GM19193 (cell line): ENCODE measurements around the gene PRTG.

Experiments used
- POLR2A ChIP-seq: IDR thresholded peaks from 4 replicates; pipeline ENCODE4 v1.6.1; 2011; ENCODE audit not compliant: insufficient read depth, insufficient read length; ENCODE audit errors: extremely low read depth

Gene PRTG

GRCh38 chr15:55768670-55769185, 25.8 kb upstream of the PRTG start:
- TF ChIP-seq POLR2A, result no peak

DNA sequence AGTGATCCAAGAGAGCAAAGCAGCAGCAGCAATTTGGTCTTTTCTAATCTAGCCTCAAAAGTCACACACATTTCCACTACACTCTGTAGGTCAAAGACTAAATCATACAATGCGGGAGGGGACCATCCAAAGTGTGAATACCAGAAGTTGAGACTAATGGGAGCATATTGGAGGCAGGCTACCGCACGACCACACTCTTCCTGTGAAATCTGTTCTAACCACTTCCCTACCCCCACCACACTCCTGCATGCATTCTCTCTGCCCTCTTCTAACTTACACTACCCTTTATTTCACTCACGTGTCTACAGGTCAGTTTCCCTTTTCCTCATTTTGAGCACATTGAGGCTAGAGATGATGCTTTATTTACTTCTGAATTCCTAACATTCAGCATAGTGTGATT, 23.7 kb upstream of the PRTG start:
- TF ChIP-seq POLR2A, result no peak

- no peak for TF ChIP-seq POLR2A
These were observed 21.4 kb upstream of the PRTG start for GRCh38 chr15:55764398-55764797.

DNA sequence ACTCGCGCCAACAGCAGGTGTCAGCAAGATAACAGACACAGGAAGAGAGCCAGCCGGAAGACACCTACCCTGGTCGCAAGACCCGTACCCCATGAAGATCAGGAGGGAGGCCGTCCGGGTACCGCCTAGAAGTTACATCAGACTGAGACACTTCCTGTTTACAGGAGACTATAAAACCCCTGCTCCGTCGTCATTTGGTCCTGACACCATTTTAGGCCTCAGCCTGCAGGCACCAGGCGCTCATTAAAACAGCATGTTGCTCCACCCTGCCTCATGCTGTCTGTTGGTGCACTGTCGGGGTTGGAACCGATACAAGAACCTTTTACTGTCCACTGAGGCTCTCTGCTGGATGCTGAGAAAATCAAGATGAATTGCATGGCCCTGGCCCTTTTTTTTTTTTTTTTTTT, 15.6 kb upstream of the PRTG start:
- TF ChIP-seq POLR2A, result no peak

GRCh38 chr15:55750706-55751105, 7.8 kb upstream of the PRTG start:
- no peak for TF ChIP-seq POLR2A

DNA sequence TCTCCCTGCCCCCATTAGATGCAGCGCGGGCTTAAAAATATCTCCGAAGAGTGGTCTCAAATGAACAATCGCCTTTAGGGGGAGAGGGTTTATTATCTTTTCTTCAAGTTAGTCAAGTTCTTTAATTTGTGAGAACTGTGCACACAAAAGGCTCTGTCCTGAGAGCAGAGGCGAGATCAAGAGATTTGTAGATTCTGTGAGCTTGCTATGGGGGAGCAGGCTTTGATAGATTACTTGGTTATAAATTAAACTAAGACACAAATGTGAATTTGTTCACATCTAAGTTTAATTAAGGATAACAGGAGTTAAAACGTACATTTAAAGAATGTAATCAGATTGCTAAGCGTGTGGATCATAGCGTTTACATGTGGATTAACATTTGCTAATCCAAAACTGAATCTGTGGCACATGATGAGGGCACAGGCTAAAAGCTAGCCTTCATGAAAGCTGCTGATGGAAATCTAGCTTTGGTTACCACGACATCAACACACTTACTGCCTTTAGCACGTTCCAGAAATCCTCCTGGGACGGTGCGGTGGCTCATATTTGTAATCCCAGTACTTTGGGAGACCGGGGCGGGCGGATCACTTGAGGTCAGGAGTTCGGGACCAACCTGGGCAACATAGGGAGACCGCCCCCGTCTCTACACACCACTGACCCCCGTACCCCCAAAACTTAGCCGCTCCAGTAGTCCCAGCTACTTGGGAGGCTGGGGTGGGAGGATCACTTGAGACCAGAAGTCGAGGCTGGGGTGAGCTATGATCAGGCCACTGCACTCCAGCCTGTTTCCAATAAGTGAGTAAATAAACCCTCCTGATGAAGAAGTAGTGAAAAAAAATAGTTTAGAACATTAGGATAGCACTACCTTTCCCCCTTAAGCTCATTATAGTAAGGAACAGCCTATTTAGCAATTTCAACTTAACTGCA, 1.0 kb upstream of the PRTG start:
- TF ChIP-seq POLR2A, result no peak

DNA sequence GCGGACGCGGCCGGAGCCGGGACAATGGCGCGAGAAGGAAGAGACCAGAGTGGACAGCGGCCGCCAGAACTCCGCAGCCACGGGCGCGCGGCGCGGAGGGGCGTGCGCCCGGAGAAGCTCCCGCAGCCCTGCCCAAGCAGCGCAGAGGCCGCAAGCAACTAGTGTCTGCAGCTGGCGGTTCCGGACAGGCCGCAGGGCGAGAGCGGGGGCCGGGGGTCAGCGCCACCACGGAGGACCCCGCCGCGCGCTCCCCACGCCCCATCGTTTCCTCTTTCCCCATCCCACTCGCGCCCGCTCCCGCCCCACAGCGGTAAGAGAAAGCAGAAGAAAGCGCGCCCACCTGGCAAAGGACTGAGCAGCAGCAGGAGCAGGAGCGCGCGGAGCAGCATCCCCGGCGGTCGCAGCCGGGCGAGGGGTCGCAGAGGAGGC, 440 bp downstream of the PRTG start:
- TF ChIP-seq POLR2A, result no peak

DNA sequence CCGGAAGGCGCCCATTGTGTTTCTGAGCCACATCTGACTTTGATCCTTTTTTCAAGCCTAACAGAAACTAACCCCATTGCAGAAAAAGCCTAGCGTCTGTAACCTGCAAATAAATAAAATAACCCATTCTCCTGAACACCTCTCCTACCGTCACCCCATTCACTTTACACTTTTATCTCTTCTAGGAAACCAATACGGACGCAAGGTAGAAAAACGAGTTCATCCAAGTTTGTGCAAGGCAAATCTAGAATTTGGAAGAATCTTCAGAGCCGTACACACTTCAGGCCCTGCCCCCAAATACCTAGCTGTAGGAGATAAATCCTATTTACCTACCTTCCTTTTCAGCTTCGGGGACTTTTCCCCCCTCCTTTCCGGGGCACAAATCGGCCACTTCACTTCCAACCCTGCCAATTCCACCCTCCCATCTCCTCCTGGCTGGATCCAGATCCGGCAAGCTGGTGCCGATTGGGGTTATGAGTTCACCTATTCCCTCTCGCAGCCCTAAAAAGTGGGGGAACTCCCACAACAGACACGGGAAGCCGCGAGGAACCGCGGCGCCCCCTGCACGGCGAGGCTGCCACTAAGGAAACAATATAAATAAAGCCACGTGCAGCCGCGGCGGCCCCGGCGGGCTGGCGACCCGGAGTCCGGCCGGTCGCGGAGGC, 987 bp downstream of the PRTG start:
- TF ChIP-seq POLR2A, result no peak

DNA sequence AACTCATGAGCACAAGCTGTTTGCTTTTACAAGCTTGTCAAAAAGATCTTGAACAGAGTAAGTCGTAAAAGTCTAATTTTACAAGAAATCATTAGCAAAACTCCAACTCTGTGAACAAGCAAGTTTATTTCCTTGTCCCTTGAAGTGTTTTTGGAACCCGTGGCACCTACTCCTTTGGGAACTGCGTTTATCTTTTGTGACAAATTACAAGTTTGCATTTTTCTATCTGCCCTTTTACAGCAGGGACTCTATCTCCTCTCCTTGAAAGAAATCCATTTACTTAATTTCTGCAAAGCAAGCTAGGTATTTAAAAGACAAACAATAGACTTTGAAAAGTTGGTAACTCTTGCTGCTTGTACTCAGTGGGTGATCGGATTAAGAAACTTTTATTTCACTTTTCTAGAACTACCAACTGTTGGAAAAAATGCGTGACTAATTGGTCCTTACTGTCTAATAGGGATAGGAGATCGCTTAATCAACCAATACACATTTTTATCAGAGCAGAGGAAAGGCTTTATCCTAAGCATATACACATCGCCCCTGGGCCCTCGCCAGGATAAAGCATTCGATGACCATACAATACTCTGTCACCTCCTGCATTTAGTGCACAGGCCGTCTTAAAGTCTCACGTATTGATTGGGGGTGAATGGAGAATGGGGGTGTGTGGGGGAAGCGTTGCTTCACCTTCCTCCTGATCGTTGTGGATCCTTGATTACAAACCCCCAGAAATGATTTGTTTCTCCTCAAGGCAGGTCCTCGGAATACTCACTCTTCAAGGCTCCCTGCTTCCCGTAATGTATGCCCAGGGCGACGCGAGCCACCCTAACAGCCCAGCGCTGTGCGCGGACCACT, 1.7 kb downstream of the PRTG start:
- no peak for TF ChIP-seq POLR2A

- TF ChIP-seq POLR2A, result no peak
These were observed 2.5 kb downstream of the PRTG start for GRCh38 chr15:55740359-55740878.

DNA sequence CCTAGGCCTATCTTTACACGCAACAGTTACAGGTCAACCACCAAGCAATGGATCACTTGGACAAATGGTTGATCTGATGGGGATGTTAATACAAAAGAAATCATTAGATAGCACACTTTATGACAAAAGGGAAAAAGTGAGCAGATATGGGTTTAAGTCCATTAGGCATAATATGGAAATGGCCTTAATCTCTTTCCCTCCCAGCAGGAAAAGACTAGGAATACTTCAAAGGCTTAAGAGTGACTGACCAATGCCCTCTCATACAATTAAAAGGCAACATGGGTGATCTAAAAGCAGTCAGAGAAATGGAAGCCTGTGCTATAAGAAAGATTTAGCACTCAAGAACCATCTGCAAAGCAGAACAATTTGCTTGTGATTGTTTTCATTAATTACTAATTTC, 3.3 kb downstream of the PRTG start:
- TF ChIP-seq POLR2A, result no peak

DNA sequence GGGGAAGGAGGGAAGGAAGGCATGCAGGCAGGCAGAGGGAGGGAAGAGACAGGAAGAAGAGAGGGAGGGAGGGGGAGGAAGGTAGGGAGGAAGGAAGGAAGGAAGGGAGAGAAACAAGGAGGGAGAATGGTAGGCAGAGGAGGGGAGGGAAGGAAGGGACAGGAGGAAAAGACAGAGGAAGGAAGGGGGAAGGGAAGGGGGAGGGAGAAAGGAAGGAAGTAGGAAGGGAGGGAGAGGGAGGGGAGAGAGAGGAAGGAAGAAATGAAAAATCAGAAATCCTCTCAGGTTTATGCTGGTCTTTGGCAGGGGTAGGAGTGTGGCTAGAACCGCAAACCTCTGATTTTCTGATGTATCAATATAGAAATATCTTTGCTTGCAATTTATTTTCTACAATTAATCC, 4.2 kb downstream of the PRTG start:
- TF ChIP-seq POLR2A, result no peak

- no peak for TF ChIP-seq POLR2A
These were observed 5.6 kb downstream of the PRTG start for GRCh38 chr15:55737373-55737772.

- no peak for TF ChIP-seq POLR2A
These were observed 6.2 kb downstream of the PRTG start for GRCh38 chr15:55736756-55737155.

DNA sequence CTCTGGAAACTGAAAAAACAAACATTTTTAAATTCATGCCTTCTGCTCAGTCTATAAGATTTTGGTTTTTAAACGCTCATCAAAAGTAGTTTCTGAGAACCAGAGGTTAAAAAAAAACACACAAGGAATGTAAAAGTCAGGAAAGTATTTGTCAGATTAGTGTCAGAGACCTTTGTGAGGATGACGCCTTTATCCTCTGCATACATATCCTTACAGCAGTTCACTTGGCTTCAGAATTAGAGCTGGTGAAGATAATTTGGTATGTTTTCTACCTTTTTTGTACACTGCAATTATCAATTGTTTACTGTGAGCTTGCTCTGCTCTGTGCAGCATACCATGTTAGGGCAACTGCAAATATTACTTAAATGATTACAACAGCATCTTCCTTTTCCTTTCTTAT, 8.3 kb downstream of the PRTG start:
- TF ChIP-seq POLR2A, result no peak

DNA sequence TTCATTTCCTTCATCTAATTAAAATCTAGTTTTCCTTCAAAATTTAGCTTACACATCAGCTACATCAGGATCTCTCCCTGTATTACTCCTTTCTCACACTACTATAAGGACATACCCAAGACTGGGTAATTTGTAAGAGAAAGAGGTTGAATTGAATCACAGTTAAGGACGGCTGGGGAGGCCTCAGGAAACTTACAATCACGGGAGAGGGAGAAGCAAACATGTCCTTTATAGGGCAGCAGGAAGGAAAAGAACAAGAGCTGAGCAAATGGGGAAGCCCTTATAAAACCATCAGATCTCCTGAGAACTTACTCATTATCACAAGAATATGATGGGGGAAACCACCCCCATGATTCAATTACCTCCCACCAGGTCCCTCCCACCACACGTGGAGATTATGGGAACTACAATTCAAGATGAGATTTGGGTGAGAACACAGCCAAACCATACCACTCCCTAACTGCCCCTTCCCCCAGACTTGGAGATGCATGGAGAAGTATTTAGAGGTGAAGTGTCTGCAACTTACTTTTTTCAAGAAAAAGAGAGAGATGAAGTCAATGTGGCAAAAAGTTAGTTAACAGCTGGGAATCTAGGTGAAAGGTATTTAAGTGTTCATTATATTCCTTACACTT, 21.3 kb downstream of the PRTG start:
- TF ChIP-seq POLR2A, result no peak
